Adrenal gland (tissue), 5 donors: ENCODE data around the gene MTHFD2L.

ENCODE experiments used
- CTCF ChIP-seq, 6 experiments: fragments of 450-650 bp in 4 of 6; fragments of 200-600 bp in 2 of 6; sonication (generic) in 1 of 6; IDR thresholded peaks; 1 replicate in 5 of 6; 2 replicates in 1 of 6; pipeline versions ENCODE4 v1.5.1 to v1.8.0; 2016 to 2021; ENCODE audit warnings: antibody characterized with exemption in 6 of 6, mild to moderate bottlenecking in 2 of 6, moderate library complexity in 1 of 6
- POLR2A ChIP-seq, 2 donors: fragments of 450-650 bp; IDR thresholded peaks; one replicate each; pipeline ENCODE4 v1.6.1; 2017; ENCODE audit warnings: antibody characterized with exemption in 2 of 2, mild to moderate bottlenecking in 2 of 2, moderate library complexity in 1 of 2
- donor health status: DM: no; HTN: no; CAD: no.

- TF ChIP-seq CTCF (IDR thresholded peaks at IDR 0.05), result no peak
- no peak for TF ChIP-seq POLR2A (IDR thresholded peaks at IDR 0.05)
These were observed 47.9 kb upstream of the MTHFD2L start for GRCh38 chr4:74109870-74110605.
